CD14-positive monocyte (primary cell): Measurements from ENCODE around the gene PSMD10. TPM values are rescaled to one million over a fixed set of nuclear protein-coding genes. Genes with fewer than 3 reads are reported as not detected.

Source experiments
- DNase-seq, 3 donors: peaks; one replicate each; pipeline ENCODE4 v3.0.0-alpha.2; 2011 to 2022
- H2AFZ ChIP-seq: 2 replicates; pipeline ENCODE4 v1.6.0; 2012; ENCODE audit warnings: mild to moderate bottlenecking, low read depth, low read length, inconsistent platforms; ENCODE audit not compliant: insufficient read depth, poor library complexity, severe bottlenecking
- H3K27ac ChIP-seq, 2 donors: 1 replicate in 1 of 2; 2 replicates in 1 of 2; pipeline ENCODE4 v1.5.1; 2012 to 2013; ENCODE audit warnings: low read length in 2 of 2, control low read depth in 1 of 2, inconsistent platforms in 1 of 2, low read depth in 1 of 2, mild to moderate bottlenecking in 1 of 2
- H3K27me3 ChIP-seq, 2 donors: one replicate each; pipeline versions ENCODE4 v1.6.0 to v1.6.1; 2011 to 2013; ENCODE audit warnings: low read length in 2 of 2; ENCODE audit not compliant: control insufficient read depth in 2 of 2, insufficient read depth in 2 of 2
- H3K36me3 ChIP-seq, 2 donors: replicated peaks in 1 of 2; 1 replicate in 1 of 2; 2 replicates in 1 of 2; pipeline versions ENCODE4 v1.5.1 to v1.6.1; 2012 to 2013; ENCODE audit warnings: low read length in 2 of 2, control low read depth in 1 of 2, inconsistent platforms in 1 of 2, mild to moderate bottlenecking in 1 of 2; ENCODE audit not compliant: insufficient read depth in 2 of 2, control insufficient read depth in 1 of 2
- H3K4me1 ChIP-seq, 2 donors: 1 replicate in 1 of 2; 2 replicates in 1 of 2; pipeline versions ENCODE4 v1.5.1 to v1.6.1; 2012 to 2013; ENCODE audit warnings: low read length in 2 of 2, control low read depth in 1 of 2, inconsistent platforms in 1 of 2, mild to moderate bottlenecking in 1 of 2, moderate library complexity in 1 of 2; ENCODE audit not compliant: insufficient read depth in 2 of 2, control insufficient read depth in 1 of 2
- H3K4me2 ChIP-seq: replicated peaks from 2 replicates; pipeline ENCODE3; 2012; ENCODE audit warnings: low read length, moderate library complexity, mild to moderate bottlenecking; ENCODE audit not compliant: poor library complexity, severe bottlenecking; ENCODE audit errors: extremely low read depth
- H3K4me3 ChIP-seq, 3 experiments: fragments of 200-600 bp in 1 of 3; sonication (generic) in 1 of 3; replicated peaks in 1 of 3; 1 replicate in 2 of 3; 2 replicates in 1 of 3; pipeline ENCODE4 v1.5.1; 2011 to 2013; ENCODE audit warnings: low read length in 3 of 3, mild to moderate bottlenecking in 3 of 3, control low read depth in 2 of 3, low read depth in 2 of 3, inconsistent platforms in 1 of 3, moderate library complexity in 1 of 3
- H3K79me2 ChIP-seq: 2 replicates; pipeline ENCODE4 v1.6.0; 2012; ENCODE audit warnings: mild to moderate bottlenecking, control low read depth, inconsistent platforms, low read length, moderate library complexity; ENCODE audit not compliant: insufficient read depth
- H3K9ac ChIP-seq: 2 replicates; pipeline ENCODE4 v1.6.0; 2017; ENCODE audit warnings: low read length, mild to moderate bottlenecking; ENCODE audit not compliant: insufficient read depth, poor library complexity, severe bottlenecking
- H3K9me3 ChIP-seq, 2 donors: replicated peaks in 1 of 2; 1 replicate in 1 of 2; 2 replicates in 1 of 2; pipeline versions ENCODE4 v1.5.1 to v1.6.1; 2012 to 2013; ENCODE audit warnings: low read length in 2 of 2, control low read depth in 1 of 2; ENCODE audit not compliant: control insufficient read depth in 1 of 2, insufficient read depth in 1 of 2
- H4K20me1 ChIP-seq: 2 replicates; pipeline ENCODE4 v1.6.0; 2012; ENCODE audit warnings: mild to moderate bottlenecking, low read length, control low read depth, moderate library complexity; ENCODE audit not compliant: insufficient read depth
- H3K27ac Mint-ChIP-seq, 7 donors: one replicate each; pipeline ENCODE4 v1.8.0; 2020; ENCODE audit warnings: mild to moderate bottlenecking in 7 of 7, mixed read lengths in 7 of 7, moderate library complexity in 6 of 7, inconsistent platforms in 2 of 7
- H3K27me3 Mint-ChIP-seq, 3 donors: one replicate each; pipeline ENCODE4 v1.8.0; 2021 to 2022; ENCODE audit warnings: low read depth in 3 of 3, mild to moderate bottlenecking in 3 of 3, mixed read lengths in 3 of 3, moderate library complexity in 3 of 3, inconsistent platforms in 1 of 3
- H3K36me3 Mint-ChIP-seq, 2 donors: one replicate each; pipeline ENCODE4 v1.8.0; 2020; ENCODE audit warnings: mixed read lengths in 2 of 2, inconsistent platforms in 1 of 2, mild to moderate bottlenecking in 1 of 2
- H3K4me1 Mint-ChIP-seq: one replicate; pipeline ENCODE4 v1.8.0; 2020; ENCODE audit warnings: mild to moderate bottlenecking, mixed read lengths
- H3K4me3 Mint-ChIP-seq, 2 donors: one replicate each; pipeline ENCODE4 v1.8.0; 2020; ENCODE audit warnings: mild to moderate bottlenecking in 2 of 2, mixed read lengths in 2 of 2, moderate library complexity in 1 of 2
- H3K9me3 Mint-ChIP-seq, 7 donors: one replicate each; pipeline ENCODE4 v1.8.0; 2020 to 2022; ENCODE audit warnings: mixed read lengths in 7 of 7, mild to moderate bottlenecking in 6 of 7, moderate library complexity in 6 of 7, inconsistent platforms in 2 of 7
- WGBS: methylation state at CpG from one replicate; pipeline ENCODE4 v1.1.5; 2013; ENCODE audit warnings: missing lambda C conversion rate; ENCODE audit not compliant: insufficient coverage; 5-methylcytosine and 5-hydroxymethylcytosine counted together
- intact Hi-C, 2 donors: fragments of 100-400 bp; cut with micrococcal nuclease; formaldehyde crosslinking; loops; one replicate each; pipeline versions ENCODE4 v1.15.0 to v1.15.1; 2023
- polyA plus RNA-seq, 3 donors: library from polyadenylated mRNA; depleted of rRNA in 1 of 3; unstranded in 2 of 3; stranded (reverse) in 1 of 3; fragments of 300-500 nt in 2 of 3; fragments of >200 nt in 1 of 3; fragmentation: Illumina TruSeq in 2 of 3; gene quantifications; 1 replicate in 2 of 3; 2 replicates in 1 of 3; pipeline ENCODE4 v1.2.3, GENCODE V29; 2012 to 2021
- TF ChIP-seq, protein P1 (sequence below): fragments of 200-600 bp; IDR thresholded peaks from one replicate; pipeline ENCODE4 v1.8.0; 2022; ENCODE audit warnings: antibody characterized with exemption, mild to moderate bottlenecking

The PSMD10 gene
- polyA plus RNA-seq, 3 donors = 17.9 to 70.4 (median 64.7) TPM

DNA sequence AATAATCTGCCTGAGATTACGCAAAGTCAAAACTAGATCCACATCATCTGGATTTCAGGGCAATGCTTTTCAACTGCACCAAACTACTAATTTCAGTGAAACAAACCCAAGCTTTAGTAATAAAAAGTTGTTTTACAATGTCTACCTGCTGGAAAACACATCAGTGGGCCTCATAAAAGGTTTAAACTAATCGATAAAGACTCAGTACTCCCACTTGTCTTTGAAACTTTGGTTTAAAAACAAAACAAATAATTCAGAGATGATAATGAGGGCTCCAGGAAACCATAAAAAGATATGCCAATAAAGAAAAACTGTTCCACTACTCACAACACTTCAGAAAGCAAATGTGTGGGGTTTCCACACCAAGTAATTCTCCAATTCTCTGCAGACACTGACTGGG is 10.2 kb downstream of the PSMD10 start:
- Histone ChIP-seq H3K27ac (no peak overlapping the region), H2AFZ (no peak overlapping the region), H3K4me1 (no peaks in the 10 kb centered on the region), H3K36me3 (peaks cover 14 to 19% of the 10 kb centered on the region in 2 donors), H3K9ac (no peak overlapping the region), H3K4me3 (no peak overlapping the region), H3K9me3 (no peaks in the 10 kb centered on the region), H3K79me2 (no peaks in the 10 kb centered on the region), H3K27me3 (no peaks in the 10 kb centered on the region), H3K4me2 (no peak overlapping the region), H4K20me1 (no peaks in the 10 kb centered on the region)
- H3K9me3 Mint-ChIP-seq = no peaks in the 10 kb centered on the region
- no peaks in the 10 kb centered on the region for H3K4me1 Mint-ChIP-seq
- H3K36me3 Mint-ChIP-seq = peaks cover 12 to 14% of the 10 kb centered on the region in 2 donors
- no peak overlapping the region for H3K27ac Mint-ChIP-seq
- no CpG with 5 or more reads among the region's 2 CpGs for WGBS
- TF ChIP-seq, protein P1, sequence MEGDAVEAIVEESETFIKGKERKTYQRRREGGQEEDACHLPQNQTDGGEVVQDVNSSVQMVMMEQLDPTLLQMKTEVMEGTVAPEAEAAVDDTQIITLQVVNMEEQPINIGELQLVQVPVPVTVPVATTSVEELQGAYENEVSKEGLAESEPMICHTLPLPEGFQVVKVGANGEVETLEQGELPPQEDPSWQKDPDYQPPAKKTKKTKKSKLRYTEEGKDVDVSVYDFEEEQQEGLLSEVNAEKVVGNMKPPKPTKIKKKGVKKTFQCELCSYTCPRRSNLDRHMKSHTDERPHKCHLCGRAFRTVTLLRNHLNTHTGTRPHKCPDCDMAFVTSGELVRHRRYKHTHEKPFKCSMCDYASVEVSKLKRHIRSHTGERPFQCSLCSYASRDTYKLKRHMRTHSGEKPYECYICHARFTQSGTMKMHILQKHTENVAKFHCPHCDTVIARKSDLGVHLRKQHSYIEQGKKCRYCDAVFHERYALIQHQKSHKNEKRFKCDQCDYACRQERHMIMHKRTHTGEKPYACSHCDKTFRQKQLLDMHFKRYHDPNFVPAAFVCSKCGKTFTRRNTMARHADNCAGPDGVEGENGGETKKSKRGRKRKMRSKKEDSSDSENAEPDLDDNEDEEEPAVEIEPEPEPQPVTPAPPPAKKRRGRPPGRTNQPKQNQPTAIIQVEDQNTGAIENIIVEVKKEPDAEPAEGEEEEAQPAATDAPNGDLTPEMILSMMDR = no peak
- peaks cover 0 to 3% (median 0%) of the 10 kb centered on the region in 3 donors for H3K27me3 Mint-ChIP-seq
- DNase-seq = no peak
- intact Hi-C loops = no loop called here
- H3K4me3 Mint-ChIP-seq = no peak overlapping the region

DNA sequence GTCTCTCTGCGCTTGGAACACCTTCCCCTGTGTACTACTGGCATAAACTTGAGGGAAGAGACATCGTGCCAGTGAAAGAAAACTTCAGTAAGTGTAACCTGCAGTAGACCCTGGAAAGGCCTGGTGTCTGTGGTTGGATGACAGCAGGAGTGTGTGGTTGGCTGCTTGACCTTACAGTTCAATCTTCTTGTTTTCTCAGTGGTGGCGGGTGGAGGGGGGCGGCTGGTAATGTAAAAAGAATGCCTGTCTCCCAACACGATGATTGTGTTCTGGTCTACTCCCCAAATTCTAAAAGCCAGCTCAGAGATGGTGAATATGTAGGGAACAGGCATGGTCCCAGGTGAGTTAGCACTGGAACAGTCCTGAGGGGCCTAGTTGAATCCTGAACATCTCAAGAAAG is 18.6 kb downstream of the PSMD10 start:
- DNase-seq = no peak
- Histone ChIP-seq H3K27ac (no peak overlapping the region), H2AFZ (no peak overlapping the region), H3K4me1 (no peaks in the 10 kb centered on the region), H4K20me1 (no peaks in the 10 kb centered on the region), H3K4me3 (no peak overlapping the region), H3K9ac (no peak overlapping the region), H3K9me3 (no peaks in the 10 kb centered on the region), H3K4me2 (no peak overlapping the region), H3K27me3 (no peaks in the 10 kb centered on the region), H3K36me3 (no peaks in the 10 kb centered on the region), H3K79me2 (no peaks in the 10 kb centered on the region)
- no peaks in the 10 kb centered on the region for H3K36me3 Mint-ChIP-seq
- H3K9me3 Mint-ChIP-seq = no peaks in the 10 kb centered on the region
- H3K4me3 Mint-ChIP-seq = no peak overlapping the region
- H3K4me1 Mint-ChIP-seq = no peaks in the 10 kb centered on the region
- TF ChIP-seq, protein P1 = no peak
- no CpG with 5 or more reads among the region's 5 CpGs for WGBS
- intact Hi-C loops = no loop called here
- peaks cover 0 to 9% (median 2%) of the 10 kb centered on the region in 3 donors for H3K27me3 Mint-ChIP-seq
- H3K27ac Mint-ChIP-seq = no peak overlapping the region
